ENCODE data around the gene DAO.

GRCh38 chr12:108842361-108842760 lies 37.5 kb upstream of the DAO start:
- TF ChIP-seq POLR2A (IDR thresholded peaks at IDR 0.05) (no peak), CTCF (IDR thresholded peaks at IDR 0.05) (no peak), EP300 (IDR thresholded peaks at IDR 0.05) (no peak)
